CD8-positive, alpha-beta memory T cell (primary cell): ENCODE measurements around the gene METTL21A. TPM values are rescaled to one million over a fixed set of nuclear protein-coding genes. Genes with fewer than 3 reads are reported as not detected.

ENCODE experiments used
- CTCF ChIA-PET: fragments of 350-600 bp; sonication (Branson Sonifier 250); formaldehyde crosslinking; loops from one replicate; lab custom pipeline; 2021; ENCODE audit warnings: antibody characterized with exemption; lab: Charles Lee
- POLR2A ChIA-PET: fragments of 350-600 bp; sonication (Branson Sonifier 250); formaldehyde crosslinking; loops from one replicate; lab custom pipeline; 2021; ENCODE audit warnings: antibody characterized with exemption; lab: Charles Lee
- DNase-seq, 5 donors: peaks; one replicate each; pipeline versions ENCODE4 v3.0.0 to v3.0.0-alpha.2; 2020 to 2022; ENCODE audit warnings: mixed read lengths in 1 of 5
- H3K27ac ChIP-seq: one replicate; pipeline ENCODE4 v1.7.0; 2013; ENCODE audit warnings: low read depth, mild to moderate bottlenecking, low read length, moderate library complexity
- H3K27me3 ChIP-seq: 2 replicates; pipeline ENCODE4 v1.7.0; 2013; ENCODE audit warnings: low read length, mild to moderate bottlenecking; ENCODE audit not compliant: insufficient read depth, poor library complexity, severe bottlenecking
- H3K36me3 ChIP-seq: 2 replicates; pipeline ENCODE4 v1.7.0; 2013; ENCODE audit warnings: mild to moderate bottlenecking, low read length, moderate library complexity; ENCODE audit not compliant: insufficient read depth
- H3K4me1 ChIP-seq: 2 replicates; pipeline ENCODE4 v1.7.0; 2013; ENCODE audit warnings: mild to moderate bottlenecking, low read length, moderate library complexity; ENCODE audit not compliant: insufficient read depth
- H3K4me3 ChIP-seq: 2 replicates; pipeline ENCODE4 v1.7.0; 2013; ENCODE audit warnings: mild to moderate bottlenecking, low read length
- H3K9me3 ChIP-seq: 2 replicates; pipeline ENCODE4 v1.7.0; 2013; ENCODE audit warnings: mild to moderate bottlenecking, low read length
- H3K27ac Mint-ChIP-seq, 8 donors: one replicate each; pipeline ENCODE4 v1.8.0; 2020 to 2021; ENCODE audit warnings: mixed read lengths in 8 of 8, mild to moderate bottlenecking in 6 of 8, inconsistent platforms in 3 of 8, moderate library complexity in 3 of 8
- H3K27me3 Mint-ChIP-seq, 2 donors: one replicate each; pipeline ENCODE4 v1.8.0; 2020 to 2021; ENCODE audit warnings: mixed read lengths in 2 of 2, mild to moderate bottlenecking in 1 of 2, moderate library complexity in 1 of 2
- H3K36me3 Mint-ChIP-seq, 3 donors: one replicate each; pipeline ENCODE4 v1.8.0; 2020 to 2021; ENCODE audit warnings: mixed read lengths in 3 of 3, inconsistent platforms in 1 of 3, mild to moderate bottlenecking in 1 of 3
- H3K4me1 Mint-ChIP-seq, 3 donors: one replicate each; pipeline ENCODE4 v1.8.0; 2020 to 2021; ENCODE audit warnings: mixed read lengths in 3 of 3, inconsistent platforms in 1 of 3, mild to moderate bottlenecking in 1 of 3
- H3K4me3 Mint-ChIP-seq, 7 donors: one replicate each; pipeline ENCODE4 v1.8.0; 2020 to 2021; ENCODE audit warnings: mixed read lengths in 7 of 7, mild to moderate bottlenecking in 6 of 7, moderate library complexity in 4 of 7, inconsistent platforms in 2 of 7
- H3K9me3 Mint-ChIP-seq, 5 donors: one replicate each; pipeline ENCODE4 v1.8.0; 2020 to 2022; ENCODE audit warnings: mixed read lengths in 5 of 5, mild to moderate bottlenecking in 3 of 5, moderate library complexity in 2 of 5, inconsistent platforms in 1 of 5
- polyA plus RNA-seq: library from polyadenylated mRNA; unstranded; fragments of 300-500 nt; fragmentation: Illumina TruSeq; gene quantifications from one replicate; pipeline ENCODE4 v1.2.3, GENCODE V29; 2021
- total RNA-seq, 2 experiments: library from RNA; stranded (reverse); gene quantifications; one replicate each; pipeline ENCODE4 v1.2.3, GENCODE V29; 2021

The METTL21A gene
- total and polyA plus RNA-seq, 3 experiments from 2014 or later = 30.4 to 32.8 (median 31.5) TPM

GRCh38 chr2:207603486-207603885 is 21.7 kb downstream of the METTL21A start:
- H3K27ac ChIP-seq = no peak overlapping the region
- peaks cover 0 to 20% (median 4%) of the 10 kb centered on the region in 3 donors for H3K36me3 Mint-ChIP-seq
- H3K36me3 ChIP-seq = no peaks in the 10 kb centered on the region
- no peak overlapping the region for H3K4me3 ChIP-seq
- H3K27ac Mint-ChIP-seq = peak overlapping the region in 7 of 8 donors; percentile 10 to 92 (median 54)
- peaks cover 13 to 51% (median 49%) of the 10 kb centered on the region in 3 donors for H3K4me1 Mint-ChIP-seq
- ChIA-PET POLR2A (no interaction called here), CTCF (interaction anchor here (0.7 kb wide), 1 partner anchor 17 kb away, joined by 3 read pairs; no protein-coding TSS in a partner anchor)
- H3K27me3 ChIP-seq = no peaks in the 10 kb centered on the region
- no peak overlapping the region for H3K4me3 Mint-ChIP-seq
- no peak for DNase-seq
- no peaks in the 10 kb centered on the region for H3K27me3 Mint-ChIP-seq
- no peaks in the 10 kb centered on the region for H3K9me3 ChIP-seq
- no peaks in the 10 kb centered on the region for H3K9me3 Mint-ChIP-seq
- H3K4me1 ChIP-seq = no peaks in the 10 kb centered on the region

DNA sequence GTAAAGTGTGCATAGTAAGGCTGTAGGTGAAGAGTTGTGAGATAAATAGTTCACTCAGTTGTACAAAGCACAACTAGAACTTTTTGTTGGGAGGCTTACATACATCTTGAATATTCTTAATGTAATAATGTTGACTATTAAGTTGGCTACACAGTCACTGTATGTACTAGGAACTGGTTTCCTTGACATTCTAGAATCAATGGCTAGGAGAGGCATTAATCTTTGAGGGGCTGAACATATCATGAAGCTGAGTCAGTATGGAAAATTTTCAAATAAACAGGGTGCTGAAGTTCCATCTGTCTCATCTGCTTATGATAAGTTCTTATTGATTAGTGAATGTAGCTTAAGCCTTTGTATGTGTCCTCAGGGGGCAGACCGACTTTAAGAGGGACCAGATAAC is 23.4 kb downstream of the METTL21A start:
- Histone ChIP-seq H3K9me3 (no peaks in the 10 kb centered on the region), H3K27ac (no peak overlapping the region), H3K36me3 (no peaks in the 10 kb centered on the region), H3K27me3 (no peaks in the 10 kb centered on the region), H3K4me1 (no peaks in the 10 kb centered on the region), H3K4me3 (no peak overlapping the region)
- Mint-ChIP-seq H3K36me3 (peaks cover 0 to 31% (median 10%) of the 10 kb centered on the region in 3 donors), H3K9me3 (no peaks in the 10 kb centered on the region), H3K4me3 (no peak overlapping the region), H3K4me1 (peaks cover 13 to 52% (median 50%) of the 10 kb centered on the region in 3 donors), H3K27me3 (no peaks in the 10 kb centered on the region), H3K27ac (peak overlapping the region in 6 of 8 donors; percentile 7 to 78 (median 48))
- DNase-seq = no peak
- ChIA-PET POLR2A (no interaction called here), CTCF (no interaction called here)

DNA sequence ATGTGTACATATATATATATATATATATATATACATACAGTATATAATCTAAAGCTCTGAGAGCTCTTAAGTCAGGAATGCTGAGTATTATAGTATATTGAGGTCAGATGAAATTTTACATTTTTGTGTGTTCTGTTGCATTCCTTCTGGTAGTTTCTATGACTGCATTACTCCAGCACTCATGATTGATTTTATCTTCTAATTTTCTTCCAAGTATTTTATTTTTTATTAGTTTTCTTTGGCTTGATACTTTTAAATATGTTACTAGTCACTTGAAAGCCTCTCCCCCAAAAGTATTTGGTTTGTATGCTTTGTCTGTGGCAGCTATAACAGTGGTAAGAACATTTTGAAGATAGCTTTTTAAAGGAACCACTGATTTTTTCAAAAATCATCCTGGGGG is 25.0 kb downstream of the METTL21A start:
- DNase-seq = no peak
- Mint-ChIP-seq H3K27me3 (no peaks in the 10 kb centered on the region), H3K9me3 (no peaks in the 10 kb centered on the region), H3K4me3 (no peak overlapping the region), H3K4me1 (peaks cover 11 to 43% (median 43%) of the 10 kb centered on the region in 3 donors), H3K27ac (peak overlapping the region in 3 of 8 donors; percentile 12 to 44 (median 18)), H3K36me3 (peaks cover 0 to 37% (median 10%) of the 10 kb centered on the region in 3 donors)
- Histone ChIP-seq H3K4me1 (no peaks in the 10 kb centered on the region), H3K4me3 (no peak overlapping the region), H3K9me3 (no peaks in the 10 kb centered on the region), H3K27ac (no peak overlapping the region), H3K27me3 (no peaks in the 10 kb centered on the region), H3K36me3 (no peaks in the 10 kb centered on the region)
- CTCF ChIA-PET = no interaction called here
- POLR2A ChIA-PET = no interaction called here

- POLR2A ChIA-PET = interaction anchor here (0.7 kb wide), 1 partner anchor 105 kb away, joined by 3 read pairs; no protein-coding TSS in a partner anchor
- H3K27me3 Mint-ChIP-seq = no peaks in the 10 kb centered on the region
Observed at GRCh38 chr2:207599636-207600035, 25.6 kb downstream of the METTL21A start.

DNA sequence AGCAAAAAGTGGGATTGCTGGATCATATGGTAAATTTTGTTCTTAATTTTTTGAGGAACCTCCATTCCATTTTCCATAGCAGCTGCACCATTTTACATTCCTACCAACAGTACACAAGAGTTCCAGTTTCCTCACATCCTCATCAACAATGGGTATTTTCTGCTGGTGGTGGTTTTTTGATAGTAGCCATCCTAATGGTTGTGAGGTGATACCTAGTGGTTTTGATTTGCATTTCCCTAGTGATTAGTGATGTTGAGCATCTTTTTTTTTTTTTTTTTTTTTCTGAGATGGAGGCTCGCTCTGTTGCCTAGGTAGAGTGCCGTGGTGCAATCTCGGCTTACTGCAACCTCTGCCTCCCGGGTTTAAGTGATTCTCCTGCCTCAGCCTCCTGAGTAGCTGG is 30.5 kb downstream of the METTL21A start:
- CTCF ChIA-PET = no interaction called here
- Mint-ChIP-seq H3K4me1 (peaks cover 9 to 31% (median 29%) of the 10 kb centered on the region in 3 donors), H3K4me3 (no peak overlapping the region), H3K27me3 (no peaks in the 10 kb centered on the region), H3K36me3 (peaks cover 26 to 68% (median 35%) of the 10 kb centered on the region in 3 donors), H3K27ac (peak overlapping the region in 2 of 8 donors; percentile 45 to 61), H3K9me3 (peaks cover 0 to 9% (median 6%) of the 10 kb centered on the region in 5 donors)
- Histone ChIP-seq H3K9me3 (no peaks in the 10 kb centered on the region), H3K27me3 (no peaks in the 10 kb centered on the region), H3K4me3 (no peak overlapping the region), H3K27ac (no peak overlapping the region), H3K4me1 (no peaks in the 10 kb centered on the region), H3K36me3 (peaks cover 12% of the 10 kb centered on the region)
- DNase-seq = no peak
- POLR2A ChIA-PET = no interaction called here

More at GRCh38 chr2:207599636-207600035, 25.6 kb downstream of the METTL21A start:
- Mint-ChIP-seq H3K9me3 (no peaks in the 10 kb centered on the region), H3K4me3 (no peak overlapping the region), H3K27ac (peak overlapping the region in 3 of 8 donors; percentile 20 to 55 (median 46)), H3K36me3 (peaks cover under 1 to 35% (median 7%) of the 10 kb centered on the region in 3 donors), H3K4me1 (peaks cover 10 to 41% (median 40%) of the 10 kb centered on the region in 3 donors)
- CTCF ChIA-PET = no interaction called here
- no peak overlapping the region for H3K27ac ChIP-seq
- no peaks in the 10 kb centered on the region for H3K4me1 ChIP-seq
- H3K27me3 ChIP-seq = no peaks in the 10 kb centered on the region
- no peak for DNase-seq
- H3K9me3 ChIP-seq = no peaks in the 10 kb centered on the region
- no peaks in the 10 kb centered on the region for H3K36me3 ChIP-seq
- no peak overlapping the region for H3K4me3 ChIP-seq

DNA sequence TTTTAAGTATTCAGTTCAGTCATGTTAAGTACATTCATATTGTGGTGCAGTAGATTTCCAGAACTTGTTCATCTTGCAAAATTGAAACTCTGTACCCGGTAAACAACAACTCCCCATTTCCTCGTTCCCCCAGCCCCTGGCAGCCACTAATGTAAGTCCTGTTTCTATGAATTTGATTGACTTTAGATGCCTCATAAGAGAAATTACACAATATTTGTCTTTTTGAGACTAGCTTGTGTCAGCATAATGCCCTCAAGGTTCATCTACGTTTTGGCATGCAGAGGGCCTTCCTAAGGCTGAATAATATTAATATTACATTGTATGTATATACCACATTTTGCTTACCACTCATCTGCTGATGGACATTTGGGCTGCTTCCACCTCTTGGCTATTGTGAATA is 30.9 kb downstream of the METTL21A start:
- ChIA-PET POLR2A (interaction anchor here (1.0 kb wide), 1 partner anchor 31 kb away, joined by 3 read pairs; the partner anchor contains the start of gene METTL21A), CTCF (no interaction called here)
- peaks cover 12% of the 10 kb centered on the region for H3K36me3 ChIP-seq
- H3K4me3 Mint-ChIP-seq = no peak overlapping the region
- peaks cover 0 to 9% (median 6%) of the 10 kb centered on the region in 5 donors for H3K9me3 Mint-ChIP-seq
- H3K4me1 ChIP-seq = no peaks in the 10 kb centered on the region
- H3K36me3 Mint-ChIP-seq = peaks cover 31 to 68% (median 40%) of the 10 kb centered on the region in 3 donors
- H3K27me3 Mint-ChIP-seq = no peaks in the 10 kb centered on the region
- H3K27ac Mint-ChIP-seq = peak overlapping the region in 5 of 8 donors; percentile 15 to 81 (median 74)
- H3K9me3 ChIP-seq = no peaks in the 10 kb centered on the region
- DNase-seq = no peak
- H3K27me3 ChIP-seq = no peaks in the 10 kb centered on the region
- peaks cover 14 to 31% (median 27%) of the 10 kb centered on the region in 3 donors for H3K4me1 Mint-ChIP-seq
- H3K4me3 ChIP-seq = no peak overlapping the region
- no peak overlapping the region for H3K27ac ChIP-seq

DNA sequence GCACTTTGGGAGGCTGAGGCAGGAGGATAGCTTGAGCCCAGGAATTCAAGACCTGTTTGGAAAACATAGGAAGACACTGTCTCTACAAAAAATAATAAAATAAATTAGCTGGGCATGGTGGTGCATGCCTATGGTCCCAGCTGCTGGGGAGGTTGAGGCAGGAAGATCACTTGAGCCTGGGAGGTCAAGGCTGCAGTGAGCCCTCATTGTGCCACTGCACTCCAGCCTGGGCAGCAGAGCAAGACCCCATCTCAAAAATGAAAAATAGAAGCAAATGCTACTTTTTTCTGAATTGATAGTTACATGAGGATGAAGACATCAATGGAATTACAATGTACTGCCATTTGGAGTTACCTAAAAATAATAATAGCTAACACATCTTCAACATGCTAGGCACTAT is 31.9 kb downstream of the METTL21A start:
- peaks cover 23 to 40% (median 33%) of the 10 kb centered on the region in 3 donors for H3K4me1 Mint-ChIP-seq
- Histone ChIP-seq H3K4me3 (no peak overlapping the region), H3K36me3 (peaks cover 12% of the 10 kb centered on the region), H3K9me3 (no peaks in the 10 kb centered on the region), H3K4me1 (no peaks in the 10 kb centered on the region), H3K27ac (no peak overlapping the region), H3K27me3 (no peaks in the 10 kb centered on the region)
- no peak overlapping the region for H3K4me3 Mint-ChIP-seq
- H3K27me3 Mint-ChIP-seq = no peaks in the 10 kb centered on the region
- peak overlapping the region in 5 of 8 donors; percentile 10 to 78 (median 40) for H3K27ac Mint-ChIP-seq
- ChIA-PET POLR2A (interaction anchor here (0.7 to 1.0 kb wide), 2 partner anchors 10 to 32 kb away, joined by 3 to 4 read pairs; partner anchors contain the start of gene METTL21A), CTCF (no interaction called here)
- peaks cover 37 to 74% (median 42%) of the 10 kb centered on the region in 3 donors for H3K36me3 Mint-ChIP-seq
- peaks cover 0 to 9% (median 6%) of the 10 kb centered on the region in 5 donors for H3K9me3 Mint-ChIP-seq
- DNase-seq = no peak

DNA sequence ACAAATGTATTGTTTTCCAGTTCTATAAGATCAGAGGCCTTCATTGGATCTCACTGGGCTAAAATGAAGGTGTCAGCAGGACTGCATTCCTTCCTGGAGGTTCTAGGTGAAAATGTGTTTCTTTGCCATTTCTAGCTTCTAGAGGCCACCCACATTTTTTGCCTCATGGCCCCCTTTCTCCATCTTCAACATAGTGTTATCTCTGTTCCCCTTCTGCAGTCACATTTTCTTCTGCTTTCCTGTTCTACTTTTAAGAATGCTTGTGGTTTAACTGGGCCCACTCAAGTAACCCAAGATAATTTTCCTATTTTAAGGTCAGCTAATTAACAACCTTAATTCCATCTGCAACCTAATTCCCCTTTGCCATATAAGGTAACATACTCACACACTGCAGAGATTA is 36.1 kb downstream of the METTL21A start:
- no peaks in the 10 kb centered on the region for H3K27me3 Mint-ChIP-seq
- ChIA-PET POLR2A (no interaction called here), CTCF (interaction anchor here (1.2 kb wide), 1 partner anchor 36 kb away, joined by 3 read pairs; the partner anchor contains the start of gene METTL21A)
- Histone ChIP-seq H3K9me3 (no peaks in the 10 kb centered on the region), H3K27me3 (no peaks in the 10 kb centered on the region), H3K36me3 (peaks cover 17% of the 10 kb centered on the region), H3K4me1 (no peaks in the 10 kb centered on the region), H3K27ac (no peak overlapping the region), H3K4me3 (no peak overlapping the region)
- DNase-seq = no peak
- H3K4me1 Mint-ChIP-seq = peaks cover 28 to 42% (median 35%) of the 10 kb centered on the region in 3 donors
- H3K4me3 Mint-ChIP-seq = no peak overlapping the region
- peaks cover 52 to 82% (median 61%) of the 10 kb centered on the region in 3 donors for H3K36me3 Mint-ChIP-seq
- H3K9me3 Mint-ChIP-seq = peaks cover 0 to 9% (median 6%) of the 10 kb centered on the region in 5 donors
- H3K27ac Mint-ChIP-seq = peak overlapping the region in 4 of 8 donors; percentile 7 to 58 (median 40)
